Lung (tissue), 12 donors: ENCODE data around the gene BORCS5. TPM values are rescaled to one million over a fixed set of nuclear protein-coding genes. Genes with fewer than 3 reads are reported as not detected.

Source experiments
- ATAC-seq: fragments of 200-7000 bp; cut with Tn5 transposase; one replicate; pipeline ENCODE4 v1.9.1; 2020; ENCODE audit warnings: moderate number of reproducible peaks; ENCODE audit not compliant: insufficient read depth, low FRiP score
- DNase-seq, 3 donors: peaks; one replicate each; pipeline ENCODE4 v3.0.0-alpha.2; 2013 to 2017
- H3K27ac ChIP-seq, 2 donors: one replicate each; pipeline ENCODE4 v1.5.1; 2013; ENCODE audit warnings: mild to moderate bottlenecking in 2 of 2, moderate library complexity in 2 of 2, control low read depth in 1 of 2, inconsistent platforms in 1 of 2, low read depth in 1 of 2, low read length in 1 of 2
- H3K27me3 ChIP-seq, 3 donors: one replicate each; pipeline ENCODE4 v1.5.1; 2013; ENCODE audit warnings: low read length in 2 of 3; ENCODE audit not compliant: control insufficient read depth in 3 of 3, insufficient read depth in 3 of 3
- H3K36me3 ChIP-seq, 4 donors: one replicate each; pipeline ENCODE4 v1.5.1; 2013; ENCODE audit warnings: low read length in 4 of 4, mild to moderate bottlenecking in 1 of 4, moderate library complexity in 1 of 4; ENCODE audit not compliant: control insufficient read depth in 4 of 4, insufficient read depth in 4 of 4
- H3K4me1 ChIP-seq, 5 donors: one replicate each; pipeline ENCODE4 v1.5.1; 2013; ENCODE audit warnings: low read length in 5 of 5, mild to moderate bottlenecking in 2 of 5, moderate library complexity in 1 of 5; ENCODE audit not compliant: control insufficient read depth in 5 of 5, insufficient read depth in 5 of 5
- H3K4me3 ChIP-seq: one replicate; pipeline ENCODE4 v1.5.1; 2013; ENCODE audit warnings: mild to moderate bottlenecking, control low read depth, moderate library complexity
- H3K9ac ChIP-seq, 2 donors: one replicate each; pipeline ENCODE4 v1.5.1; 2013; ENCODE audit warnings: low read length in 2 of 2, control low read depth in 1 of 2; ENCODE audit not compliant: insufficient read depth in 1 of 2
- H3K9me3 ChIP-seq, 4 donors: one replicate each; pipeline ENCODE4 v1.5.1; 2013; ENCODE audit warnings: low read length in 3 of 4, mild to moderate bottlenecking in 1 of 4, moderate library complexity in 1 of 4; ENCODE audit not compliant: control insufficient read depth in 4 of 4, insufficient read depth in 3 of 4
- WGBS, 2 donors: extraction: QIAGEN DNeasy Blood & Tissue Kit; methylation state at CpG; one replicate each; pipeline ENCODE4 v1.1.7; 2013; 5-methylcytosine and 5-hydroxymethylcytosine counted together
- polyA plus RNA-seq, 2 donors: library from polyadenylated mRNA; stranded (reverse); fragments of 200-250 nt; gene quantifications; one replicate each; pipeline ENCODE4 v1.2.1, GENCODE V29; 2013
- total RNA-seq, 2 donors: library from RNA; depleted of rRNA in 1 of 2; stranded (reverse); fragments of >200 nt in 1 of 2; gene quantifications; one replicate each; pipeline ENCODE4 v1.2.1, GENCODE V29; 2014 to 2021
- TF ChIP-seq, protein P1 (sequence below): IDR thresholded peaks from 2 replicates; pipeline ENCODE4 v1.5.1; 2012; ENCODE audit warnings: mild to moderate bottlenecking; ENCODE audit errors: control extremely low read depth, extremely low read depth
- donor health status: control.
- donor health status: control.
- donor health status: Bipolar disorder and iron deficiency.
- donor health status: healthy.
- donor health status: DM: yes; HTN: yes; CAD: no.

The BORCS5 gene
- total and polyA plus RNA-seq, 4 donors, result 4.7 to 26.8 (median 10.3) TPM

DNA sequence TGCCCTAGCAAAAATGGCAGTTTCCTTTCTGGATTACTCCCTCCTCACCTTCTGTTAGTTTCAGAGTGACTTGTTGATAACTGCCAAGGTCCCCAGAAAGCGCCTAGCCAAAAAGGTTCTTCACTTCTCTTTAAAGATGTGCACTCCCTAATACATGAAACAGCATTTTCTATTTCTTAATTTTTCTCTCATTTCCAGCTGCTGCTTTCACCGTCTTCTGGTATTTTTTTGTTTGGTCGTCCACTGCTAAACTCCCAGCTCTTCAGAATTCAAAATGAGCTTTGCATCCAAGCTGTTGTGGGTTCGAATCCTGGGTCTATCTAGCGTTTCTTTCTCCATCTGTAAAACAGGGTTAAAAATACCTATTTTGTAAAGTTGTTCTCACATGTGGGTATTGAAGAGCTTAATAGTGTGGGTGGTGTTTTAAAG, 397 bp upstream of the BORCS5 start:
- DNase-seq (no peak), ATAC-seq (no peak)
- 34 to 41% methylated on average over 5 of the region's 5 CpGs for WGBS, 2 donors
- Histone ChIP-seq H3K4me3 (no peak overlapping the region), H3K27ac (peak overlapping the region; percentile 82 to 96), H3K9me3 (no peaks in the 10 kb centered on the region), H3K4me1 (peaks cover 0 to 10% (median 7%) of the 10 kb centered on the region in 5 donors), H3K9ac (peak overlapping the region in 1 of 2 donors; percentile 68), H3K27me3 (no peaks in the 10 kb centered on the region), H3K36me3 (no peaks in the 10 kb centered on the region)
- TF ChIP-seq, protein P1, sequence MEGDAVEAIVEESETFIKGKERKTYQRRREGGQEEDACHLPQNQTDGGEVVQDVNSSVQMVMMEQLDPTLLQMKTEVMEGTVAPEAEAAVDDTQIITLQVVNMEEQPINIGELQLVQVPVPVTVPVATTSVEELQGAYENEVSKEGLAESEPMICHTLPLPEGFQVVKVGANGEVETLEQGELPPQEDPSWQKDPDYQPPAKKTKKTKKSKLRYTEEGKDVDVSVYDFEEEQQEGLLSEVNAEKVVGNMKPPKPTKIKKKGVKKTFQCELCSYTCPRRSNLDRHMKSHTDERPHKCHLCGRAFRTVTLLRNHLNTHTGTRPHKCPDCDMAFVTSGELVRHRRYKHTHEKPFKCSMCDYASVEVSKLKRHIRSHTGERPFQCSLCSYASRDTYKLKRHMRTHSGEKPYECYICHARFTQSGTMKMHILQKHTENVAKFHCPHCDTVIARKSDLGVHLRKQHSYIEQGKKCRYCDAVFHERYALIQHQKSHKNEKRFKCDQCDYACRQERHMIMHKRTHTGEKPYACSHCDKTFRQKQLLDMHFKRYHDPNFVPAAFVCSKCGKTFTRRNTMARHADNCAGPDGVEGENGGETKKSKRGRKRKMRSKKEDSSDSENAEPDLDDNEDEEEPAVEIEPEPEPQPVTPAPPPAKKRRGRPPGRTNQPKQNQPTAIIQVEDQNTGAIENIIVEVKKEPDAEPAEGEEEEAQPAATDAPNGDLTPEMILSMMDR, result no peak

DNA sequence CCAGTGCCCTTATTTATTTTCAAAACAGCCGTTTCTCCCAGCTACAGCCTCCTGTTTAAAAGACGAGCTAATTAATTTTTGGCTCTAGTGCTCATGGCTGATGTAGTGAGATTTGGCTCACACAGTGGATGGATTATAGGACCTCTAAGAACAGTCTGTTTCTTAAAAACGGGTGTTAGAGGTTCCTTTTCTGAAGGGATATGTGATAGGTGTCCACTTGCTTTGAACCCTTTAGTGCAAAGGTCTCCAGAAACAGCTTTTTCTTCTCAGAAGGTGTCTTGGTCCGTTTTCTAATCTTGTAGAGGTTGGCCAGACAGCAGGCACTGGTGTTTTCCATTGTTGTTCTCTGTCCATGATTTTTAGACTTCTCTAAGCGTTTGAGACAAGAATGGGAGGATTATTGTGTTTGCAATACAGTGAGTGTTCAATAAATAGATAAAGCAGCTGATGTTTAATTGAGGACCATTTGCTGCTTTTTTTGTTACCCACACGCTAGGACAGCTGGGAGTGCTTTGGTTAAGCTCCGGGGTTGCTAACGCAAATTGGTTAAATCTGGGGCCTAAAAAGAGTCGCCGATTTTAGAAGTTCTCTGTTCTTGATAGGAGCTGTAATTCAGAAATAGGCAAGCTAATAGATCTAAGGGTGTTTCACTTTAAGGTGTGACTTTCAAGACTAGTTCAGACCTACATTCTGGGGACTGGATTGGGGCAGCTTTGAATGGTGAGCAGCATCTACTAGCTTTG, 1.0 kb downstream of the BORCS5 start:
- H3K4me3 ChIP-seq, result peak overlapping the region; percentile 61
- H3K27me3 ChIP-seq, result no peaks in the 10 kb centered on the region
- no peak for ATAC-seq
- H3K27ac ChIP-seq, result peak overlapping the region; percentile 82 to 96
- peak overlapping the region; percentile 71 to 95 for H3K9ac ChIP-seq
- no peaks in the 10 kb centered on the region for H3K9me3 ChIP-seq
- WGBS, 2 donors, result 26 to 33% methylated on average over 10 of the region's 10 CpGs
- peak; percentile 12 to 80 (median 74) for DNase-seq
- H3K36me3 ChIP-seq, result peaks cover 0 to under 1% (median under 1%) of the 10 kb centered on the region in 4 donors
- TF ChIP-seq, protein P1, result no peak
- H3K4me1 ChIP-seq, result peaks cover 0 to 10% (median 7%) of the 10 kb centered on the region in 5 donors

DNA sequence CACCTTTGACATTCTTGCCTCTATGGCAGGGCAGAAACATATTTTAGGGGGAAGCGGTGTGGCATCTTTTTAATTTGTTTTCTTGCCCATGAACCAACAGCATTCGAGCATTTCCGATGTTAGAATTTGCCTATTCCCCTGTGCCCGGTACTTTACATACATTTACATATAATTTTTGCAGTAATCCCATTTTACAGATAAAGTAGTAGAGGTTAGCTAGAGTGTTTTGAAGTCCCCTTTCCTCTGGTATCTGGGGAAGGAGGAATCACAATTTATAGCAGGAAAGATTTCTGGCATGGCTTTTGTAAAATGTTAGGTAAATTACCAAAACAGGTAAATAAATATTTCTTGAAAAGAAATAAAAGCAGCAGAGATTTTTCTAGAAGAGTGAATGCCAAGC, 1.6 kb downstream of the BORCS5 start:
- no peaks in the 10 kb centered on the region for H3K9me3 ChIP-seq
- ATAC-seq, result no peak
- peaks cover 1 to 10% (median 7%) of the 10 kb centered on the region in 5 donors for H3K4me1 ChIP-seq
- TF ChIP-seq, protein P1, result no peak
- H3K27ac ChIP-seq, result peak overlapping the region in 1 of 2 donors; percentile 96
- no peak overlapping the region for H3K4me3 ChIP-seq
- peak overlapping the region in 1 of 2 donors; percentile 95 for H3K9ac ChIP-seq
- DNase-seq, result no peak
- 83 to 90% methylated on average over 4 of the region's 4 CpGs for WGBS, 2 donors
- H3K27me3 ChIP-seq, result no peaks in the 10 kb centered on the region
- peaks cover 0 to 3% (median 1%) of the 10 kb centered on the region in 4 donors for H3K36me3 ChIP-seq
